CD1c-positive myeloid dendritic cell (primary cell): ENCODE results near the gene FBXW7.

ENCODE experiments used
- DNase-seq: peaks from one replicate; pipeline ENCODE4 v3.0.0-alpha.2; 2016; ENCODE audit errors: extremely low spot score

The FBXW7 gene

GRCh38 chr4:152369902-152370295 is 166.0 kb downstream of the FBXW7 start:
- no peak for DNase-seq

DNA sequence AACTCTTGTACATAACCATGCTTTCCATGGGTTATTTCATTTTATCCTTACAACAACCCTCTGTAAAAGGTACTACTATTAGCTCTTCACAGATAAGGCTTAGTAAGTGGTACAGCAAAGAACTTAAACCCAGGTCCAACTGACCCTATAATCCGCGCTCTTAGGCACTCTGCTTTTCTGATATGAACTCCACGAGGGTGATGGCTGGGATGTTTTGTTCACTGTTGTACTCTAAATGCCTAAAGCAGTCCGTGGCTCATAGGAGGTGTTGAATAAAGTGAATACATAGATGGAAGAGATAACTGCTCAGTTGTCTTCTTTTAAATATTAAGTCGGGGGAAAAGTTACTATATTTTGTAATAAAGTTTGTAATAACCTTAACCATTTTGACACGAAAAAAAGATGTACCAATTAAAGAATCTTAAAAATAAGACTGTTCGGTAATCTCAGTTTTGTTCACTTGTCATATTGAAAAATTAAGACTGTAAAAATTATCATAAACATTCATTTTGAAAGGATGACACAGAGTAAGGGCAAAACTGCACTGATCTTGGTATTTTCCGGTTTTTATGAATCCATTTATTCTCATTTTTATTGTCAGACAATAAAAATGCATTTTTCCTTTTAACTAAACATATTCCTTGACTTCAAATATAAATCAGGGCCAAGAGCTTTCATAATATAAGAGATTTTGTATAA is 166.5 kb downstream of the FBXW7 start:
- DNase-seq, result no peak

- DNase-seq, result no peak
Observed at GRCh38 chr4:152368001-152368400, 167.9 kb downstream of the FBXW7 start.

GRCh38 chr4:152364883-152365282 is 171.0 kb downstream of the FBXW7 start:
- DNase-seq, result no peak

DNA sequence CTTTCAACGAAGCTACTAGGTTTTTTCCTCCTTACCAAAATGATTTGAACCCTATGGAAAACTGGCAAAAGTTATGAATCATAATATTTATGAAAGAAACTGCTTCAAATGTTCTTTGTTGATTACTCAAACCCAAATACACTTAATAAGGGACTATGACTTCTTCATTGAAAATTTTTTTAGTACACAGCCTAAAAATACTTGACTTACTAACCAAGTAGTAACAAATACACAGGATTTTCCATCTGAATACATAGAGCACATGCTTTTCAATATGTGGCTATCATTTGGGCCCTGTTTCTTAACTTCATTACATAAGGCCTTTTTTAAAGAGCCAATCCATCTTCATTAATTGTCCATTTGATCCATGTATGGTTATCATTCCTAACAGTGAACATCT is 171.5 kb downstream of the FBXW7 start:
- DNase-seq, result no peak

DNA sequence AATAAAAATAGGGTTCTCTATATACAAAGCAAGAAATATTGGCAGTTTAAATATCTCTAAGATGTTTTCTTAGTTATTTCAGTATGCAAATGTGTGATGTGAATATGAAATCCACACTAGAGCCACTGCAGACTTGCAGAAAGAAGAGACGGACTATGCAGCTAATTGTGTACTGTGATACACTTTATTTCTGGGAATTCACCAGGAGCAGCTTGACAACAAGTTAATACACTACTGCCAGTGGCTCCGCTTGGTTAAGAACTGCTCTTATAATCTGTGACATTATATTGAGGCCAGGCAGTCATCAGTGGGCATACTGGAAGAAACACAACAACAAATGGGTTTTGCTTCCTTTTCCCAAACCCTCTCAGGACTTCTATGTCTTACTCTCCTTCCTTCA is 172.0 kb downstream of the FBXW7 start:
- no peak for DNase-seq

GRCh38 chr4:152363086-152363485 is 172.8 kb downstream of the FBXW7 start:
- no peak for DNase-seq

DNA sequence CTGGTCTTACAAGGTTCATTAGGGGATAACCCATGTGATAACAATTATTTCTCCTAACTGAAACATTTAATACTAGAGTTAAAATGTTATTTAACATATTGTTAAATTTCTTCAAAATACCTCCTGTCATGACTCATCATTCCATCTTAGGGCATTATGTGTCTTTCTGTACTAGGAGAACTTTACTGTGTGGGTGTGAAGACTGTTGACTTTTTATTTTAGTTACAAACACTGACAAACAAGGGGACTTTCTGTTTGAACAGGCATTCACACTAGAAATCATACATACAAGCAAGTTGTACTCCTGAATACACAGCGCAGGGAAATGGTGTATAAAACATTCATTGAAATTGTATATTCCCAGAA is 175.9 kb downstream of the FBXW7 start:
- no peak for DNase-seq

DNA sequence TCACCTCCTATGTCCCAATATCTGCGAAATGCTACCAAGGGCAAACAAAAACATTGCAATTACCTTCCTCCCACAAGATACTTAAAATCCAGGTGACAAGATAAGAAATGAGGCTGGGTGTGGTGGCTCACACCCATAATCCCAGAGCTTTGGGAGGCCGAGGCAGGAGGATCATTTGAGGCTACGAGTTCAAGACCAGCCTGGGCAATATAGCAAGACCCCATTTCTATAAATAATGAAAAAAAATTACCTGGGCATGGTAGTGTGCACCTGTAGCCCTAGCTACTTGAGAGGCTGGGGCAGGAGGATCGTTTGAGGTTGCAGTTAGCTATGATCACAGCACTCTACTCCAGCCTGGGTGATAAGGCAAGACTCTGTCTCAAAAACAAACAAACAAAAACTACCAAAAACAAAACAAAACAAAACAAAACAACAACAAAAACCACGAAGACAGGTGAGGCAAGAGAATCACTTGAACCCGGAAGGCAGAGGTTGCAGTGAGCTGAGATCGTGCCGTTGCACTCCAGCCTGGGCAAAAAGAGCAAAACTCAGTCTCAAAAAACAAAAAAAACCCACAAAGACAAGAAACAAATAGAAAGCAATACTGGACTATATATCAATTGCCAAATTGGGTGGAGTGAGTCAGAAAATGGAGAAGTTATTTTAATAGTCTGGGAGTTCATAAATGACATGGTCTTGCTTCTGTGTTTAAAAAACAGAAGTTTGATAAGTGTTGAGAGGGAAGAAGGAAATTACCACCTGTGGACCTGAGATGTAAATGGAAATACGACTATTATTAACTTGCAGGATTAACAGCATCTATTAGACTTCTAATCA is 176.5 kb downstream of the FBXW7 start:
- DNase-seq, result peak; percentile 50

GRCh38 chr4:152357206-152357605 is 178.7 kb downstream of the FBXW7 start:
- peak; percentile 12 for DNase-seq

GRCh38 chr4:152356428-152357034 is 179.4 kb downstream of the FBXW7 start:
- DNase-seq, result no peak

GRCh38 chr4:152352622-152353116 is 183.2 kb downstream of the FBXW7 start:
- no peak for DNase-seq

- DNase-seq, result no peak
Observed at GRCh38 chr4:152352215-152352614, 183.7 kb downstream of the FBXW7 start.

- DNase-seq, result no peak
Observed at GRCh38 chr4:152351080-152351479, 184.8 kb downstream of the FBXW7 start.

GRCh38 chr4:152348670-152349069 is 187.2 kb downstream of the FBXW7 start:
- DNase-seq, result no peak

DNA sequence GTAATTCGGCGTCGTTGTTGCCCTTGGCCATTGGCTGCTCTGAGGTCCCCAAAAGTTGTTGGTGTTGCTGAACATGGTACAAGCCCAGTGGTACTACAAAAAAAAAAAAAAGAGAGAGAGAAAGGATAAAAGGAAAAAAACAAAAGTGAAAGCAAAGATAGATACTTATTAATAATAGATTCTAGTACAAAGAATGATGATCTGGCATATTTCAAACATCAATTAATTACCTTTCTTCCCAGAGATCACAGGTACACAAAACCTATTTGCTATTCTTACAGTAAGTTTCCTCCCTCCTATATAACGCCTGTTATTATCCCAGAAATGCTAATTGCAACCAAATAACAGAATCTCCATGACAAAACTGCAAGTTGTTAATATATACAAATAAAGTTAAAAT is 188.9 kb downstream of the FBXW7 start:
- no peak for DNase-seq

DNA sequence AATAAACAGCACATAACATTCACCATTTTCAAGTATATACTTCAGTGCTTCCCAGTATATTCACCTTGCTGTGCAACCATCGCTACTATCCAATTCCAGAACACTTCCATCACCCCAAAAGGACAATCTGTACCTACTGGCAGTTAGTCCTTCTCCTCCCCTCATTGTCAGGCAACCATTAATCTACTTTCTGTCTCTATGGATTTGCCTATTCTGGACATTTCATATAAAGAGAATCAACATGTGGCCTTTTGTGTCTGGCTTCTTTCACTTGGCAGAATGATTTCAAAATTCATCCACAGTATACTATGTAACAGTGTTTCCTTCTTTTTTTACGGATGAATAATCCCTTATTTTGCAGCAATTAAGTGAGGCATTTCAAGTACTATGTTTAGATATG is 189.4 kb downstream of the FBXW7 start:
- DNase-seq, result no peak

GRCh38 chr4:152344001-152344400 is 191.9 kb downstream of the FBXW7 start:
- no peak for DNase-seq

DNA sequence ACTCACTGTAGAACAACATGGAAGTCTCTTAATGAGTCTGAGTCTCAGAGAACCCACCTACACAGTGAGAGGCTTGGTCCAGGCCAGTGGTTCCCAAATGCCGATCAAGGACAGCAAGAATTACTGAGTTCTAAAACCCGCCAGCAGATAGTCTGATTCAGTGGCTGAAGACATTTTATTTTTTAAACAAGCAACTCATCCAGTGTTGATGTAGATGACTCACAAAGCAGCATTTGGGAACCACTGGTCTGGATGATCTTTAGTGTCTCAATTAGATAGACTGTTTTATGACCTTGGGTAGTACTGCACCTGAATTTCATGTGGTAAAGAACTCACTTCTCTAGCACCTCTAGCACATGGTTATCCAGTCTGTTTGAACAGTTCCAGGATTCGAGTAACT is 193.6 kb downstream of the FBXW7 start:
- no peak for DNase-seq

- no peak for DNase-seq
Observed at GRCh38 chr4:152340818-152341217, 195.1 kb downstream of the FBXW7 start.

- DNase-seq, result no peak
Observed at GRCh38 chr4:152339576-152339975, 196.3 kb downstream of the FBXW7 start.

GRCh38 chr4:152334931-152335330 is 201.0 kb downstream of the FBXW7 start:
- no peak for DNase-seq

GRCh38 chr4:152331042-152331441 is 204.8 kb downstream of the FBXW7 start:
- no peak for DNase-seq
